Dedifferentiated amniotic fluid mesenchymal stem cell (primary cell): ENCODE data around the gene LRRFIP1.
"Not testable (repeated sequence)": the region's sequence is repeated elsewhere in the genome, so short reads cannot be mapped to it uniquely, and the experiment has no call there.

ENCODE experiments used
- DNase-seq: peaks from one replicate; pipeline ENCODE4 v3.0.0-alpha.2; 2016; ENCODE audit errors: extremely low spot score

Gene LRRFIP1

DNA sequence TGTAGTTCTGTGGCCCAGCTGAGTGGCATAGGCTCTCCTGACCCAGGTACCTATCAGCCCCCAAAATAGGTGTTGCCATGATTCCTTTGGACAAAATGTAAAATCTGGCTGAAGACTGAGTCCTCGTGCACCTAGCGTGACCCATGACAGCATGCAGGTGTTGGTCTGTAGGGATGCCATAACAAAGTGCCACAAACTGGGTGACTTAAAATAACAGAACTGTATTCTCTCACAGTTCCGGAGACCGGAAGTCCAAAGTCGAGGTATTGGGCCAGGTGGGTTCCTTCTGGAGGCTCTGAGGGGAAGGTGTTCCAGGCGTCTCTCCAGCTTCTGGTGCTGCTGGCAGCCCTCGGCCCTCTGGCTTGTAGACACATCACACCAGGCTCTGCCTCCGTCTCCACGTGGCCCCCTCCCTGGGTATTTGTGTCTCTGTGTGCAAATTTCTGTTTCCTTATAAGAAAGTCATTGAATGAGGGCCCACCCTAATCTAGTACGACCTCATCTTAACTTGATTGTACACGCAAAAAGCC, 34.5 kb downstream of the LRRFIP1 start:
- no peak for DNase-seq

GRCh38 chr2:237662671-237663093, 35.3 kb downstream of the LRRFIP1 start:
- DNase-seq = peak; percentile 75

GRCh38 chr2:237663517-237664110, 36.2 kb downstream of the LRRFIP1 start:
- DNase-seq = no peak

- no peak for DNase-seq
These were observed 36.8 kb downstream of the LRRFIP1 start for GRCh38 chr2:237664151-237664550.

- DNase-seq = no peak
These were observed 38.3 kb downstream of the LRRFIP1 start for GRCh38 chr2:237665713-237666143.

GRCh38 chr2:237666606-237667005, 39.2 kb downstream of the LRRFIP1 start:
- DNase-seq = no peak

DNA sequence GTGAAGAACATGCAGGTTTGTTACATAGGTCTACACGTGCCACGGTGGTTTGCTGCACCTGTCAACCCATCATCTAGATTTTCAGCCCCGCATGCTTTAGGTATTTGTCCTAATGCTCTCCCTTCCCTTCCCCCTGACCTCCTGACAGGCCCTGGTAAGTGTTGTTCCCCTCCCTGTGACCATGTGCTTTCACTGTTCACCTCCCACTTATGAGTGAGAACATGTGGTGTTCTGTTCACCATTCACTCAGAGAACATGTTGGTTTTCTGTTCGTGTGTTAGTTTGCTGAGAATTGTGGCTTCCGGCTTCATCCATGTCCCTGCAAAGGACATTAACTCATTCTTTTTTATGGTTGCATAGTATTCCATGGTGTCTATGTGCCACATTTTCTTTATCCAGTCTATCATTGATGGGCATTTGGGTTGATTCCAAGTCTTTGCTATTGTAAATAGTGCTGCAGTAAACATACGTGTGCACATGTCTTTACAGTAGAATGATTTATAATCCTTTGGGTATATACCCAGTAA, 39.7 kb downstream of the LRRFIP1 start:
- not testable (repeated sequence) for DNase-seq

DNA sequence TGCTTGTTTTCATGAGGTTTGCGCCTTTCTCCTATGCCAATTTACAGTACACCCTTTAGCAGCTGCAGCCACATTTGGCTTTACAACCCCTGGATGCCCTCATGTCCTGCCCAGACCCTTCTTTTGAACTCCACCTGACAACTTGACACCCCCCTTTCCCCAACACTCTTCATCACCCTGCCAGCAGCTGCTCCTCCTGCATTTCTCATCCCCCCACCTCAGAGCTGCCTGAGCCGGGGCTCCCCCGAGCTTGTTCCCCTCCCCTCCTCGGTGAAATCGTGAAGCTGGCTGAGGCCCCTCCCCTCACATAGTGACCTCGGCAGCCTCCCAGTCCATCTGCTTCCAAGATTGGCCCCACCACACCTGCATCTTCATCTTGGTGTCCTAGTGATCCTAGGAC, 40.5 kb downstream of the LRRFIP1 start:
- no peak for DNase-seq

- DNase-seq = no peak
These were observed 41.1 kb downstream of the LRRFIP1 start for GRCh38 chr2:237668440-237668839.

DNA sequence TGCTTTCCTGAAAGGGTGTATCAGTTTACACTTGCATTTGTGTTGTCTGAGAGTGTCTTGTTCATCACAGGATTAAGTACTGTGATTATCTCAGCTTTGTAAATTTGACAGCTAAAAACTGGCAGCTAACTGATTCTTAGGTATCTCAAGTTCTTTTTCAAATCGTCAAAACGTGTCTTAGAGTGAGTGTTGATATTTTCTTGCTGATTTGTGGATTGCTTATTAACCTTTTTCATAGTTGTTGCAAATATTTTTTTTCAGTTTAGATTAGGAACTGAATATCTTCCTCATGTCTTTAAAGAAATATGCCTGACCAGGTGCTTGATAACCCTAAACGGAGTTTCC, 41.9 kb downstream of the LRRFIP1 start:
- DNase-seq = no peak

DNA sequence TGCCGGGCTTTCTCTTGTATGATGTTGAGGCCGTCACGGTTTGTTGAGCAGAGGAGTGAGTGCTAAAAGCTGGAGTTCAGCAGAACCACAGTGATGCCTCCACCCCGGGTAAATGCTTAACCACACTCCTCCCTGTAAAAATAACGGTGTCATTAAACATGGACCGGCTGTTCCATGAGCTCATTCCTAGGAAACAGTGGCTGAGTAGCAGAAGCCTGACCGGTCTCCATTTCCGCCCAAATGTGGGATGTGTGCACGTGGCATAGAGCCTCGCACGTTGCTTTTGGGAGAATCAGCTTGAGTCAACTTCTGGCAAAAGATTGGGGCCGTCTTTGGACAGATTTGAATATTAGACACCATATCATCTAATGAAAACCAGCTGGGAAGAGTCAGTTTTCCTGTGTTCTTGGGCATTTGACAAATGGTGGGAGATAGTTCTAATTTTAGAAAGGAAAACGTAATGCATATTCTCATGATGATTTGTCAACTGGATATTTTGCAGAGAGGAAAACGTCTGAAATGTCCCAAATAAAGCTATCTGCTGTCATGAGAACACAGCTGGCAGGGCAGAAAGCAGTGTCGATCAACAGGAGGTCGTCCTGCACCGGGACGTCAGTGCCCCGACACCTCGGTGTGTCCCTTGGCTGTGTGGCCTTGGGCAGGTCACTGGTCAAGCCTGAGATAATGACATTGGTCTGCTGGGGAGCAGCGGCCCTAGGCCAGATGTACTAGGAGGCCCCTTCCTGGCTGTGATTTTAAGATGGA, 42.4 kb downstream of the LRRFIP1 start:
- DNase-seq = peak; percentile 92

GRCh38 chr2:237670641-237671040, 43.3 kb downstream of the LRRFIP1 start:
- DNase-seq = no peak

GRCh38 chr2:237671466-237672138, 44.2 kb downstream of the LRRFIP1 start:
- DNase-seq = no peak

DNA sequence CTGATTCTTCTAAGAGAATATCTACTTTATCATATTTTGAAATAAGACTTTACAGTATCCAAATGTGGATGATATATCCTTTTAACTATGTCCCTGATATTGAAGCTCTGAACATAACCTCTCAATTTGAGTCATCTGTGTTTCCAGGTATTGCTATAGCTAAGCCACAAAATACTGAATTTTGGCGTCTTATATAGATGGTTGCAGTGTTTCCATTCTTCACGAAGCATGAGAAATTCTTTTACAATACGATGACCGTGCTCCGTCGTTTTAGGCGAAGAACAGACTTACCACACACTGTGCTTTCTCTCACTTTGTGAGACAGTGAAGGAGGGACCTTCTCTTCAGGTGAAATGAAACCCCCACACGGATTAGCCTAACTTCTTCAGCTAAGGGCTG, 45.3 kb downstream of the LRRFIP1 start:
- DNase-seq = no peak

DNA sequence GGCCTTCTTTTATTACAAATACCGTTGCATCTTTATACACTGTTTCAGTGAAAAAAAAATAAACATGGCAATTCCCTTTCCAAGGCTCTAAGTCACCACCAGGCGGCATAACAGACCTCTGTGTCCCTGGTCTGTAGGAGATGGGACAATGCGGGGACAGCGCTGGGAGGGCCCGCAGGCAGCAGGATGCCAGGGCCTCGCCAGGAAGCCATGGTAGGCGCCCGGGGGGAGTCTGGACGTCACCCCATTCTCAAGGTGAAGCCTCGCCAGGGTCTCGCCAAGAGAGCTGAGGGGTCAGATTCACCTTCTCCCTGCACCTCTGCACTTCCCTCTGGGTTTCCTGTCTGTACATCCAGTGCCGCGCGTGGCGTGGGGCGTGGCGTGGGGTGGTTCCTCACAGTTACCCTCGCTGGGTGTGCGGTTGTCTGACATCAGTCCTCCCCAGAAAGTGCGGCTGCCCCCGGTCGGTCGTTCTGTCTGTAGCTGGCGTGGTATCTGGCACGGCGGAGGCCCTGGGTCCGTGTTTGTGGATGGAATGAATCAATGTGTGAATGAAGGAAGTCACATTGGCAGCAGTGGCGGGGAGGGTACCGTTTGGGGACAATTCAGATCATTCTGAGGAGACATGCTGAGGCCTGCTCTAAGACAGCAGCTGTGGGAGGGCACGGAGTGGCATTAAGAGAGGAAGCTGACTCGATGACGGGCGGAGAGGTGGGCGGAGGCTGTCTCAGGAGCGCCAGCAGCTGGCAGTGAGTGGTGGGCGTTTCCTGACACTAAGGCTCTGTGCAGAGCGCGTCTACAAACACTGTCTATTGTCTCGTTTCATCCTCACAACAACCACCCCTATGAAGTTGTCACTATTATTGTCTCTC, 46.0 kb downstream of the LRRFIP1 start:
- no peak for DNase-seq

DNA sequence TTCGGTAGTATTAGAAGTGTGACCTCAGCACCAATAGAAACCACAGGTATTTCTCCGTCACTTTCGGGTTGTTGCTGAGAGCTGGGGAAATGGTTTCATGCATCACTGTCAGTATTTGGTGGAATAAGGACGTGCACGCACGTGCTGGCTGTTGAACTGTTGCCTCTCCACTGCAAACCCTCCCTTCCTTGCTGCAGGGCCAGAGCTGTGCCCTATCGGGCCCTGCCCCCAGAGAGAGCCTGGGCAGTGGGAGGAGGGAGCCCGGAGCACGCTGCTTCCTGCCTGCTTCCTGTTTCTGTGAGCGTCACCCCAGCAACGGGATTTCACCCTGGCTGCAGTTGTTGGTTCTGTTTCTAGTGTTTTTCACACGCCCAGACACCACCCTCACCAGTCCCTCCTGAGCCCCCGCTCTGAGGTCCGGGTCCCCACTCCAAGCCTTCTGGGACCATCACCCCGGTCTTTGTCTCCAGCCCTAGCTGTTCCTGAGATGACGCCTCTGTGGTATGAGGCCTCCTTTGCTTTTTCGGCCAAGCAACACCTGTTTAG, 47.4 kb downstream of the LRRFIP1 start:
- no peak for DNase-seq

GRCh38 chr2:237675316-237675715, 47.9 kb downstream of the LRRFIP1 start:
- no peak for DNase-seq

GRCh38 chr2:237680702-237681478, 53.5 kb downstream of the LRRFIP1 start:
- DNase-seq = no peak

- no peak for DNase-seq
These were observed 54.8 kb downstream of the LRRFIP1 start for GRCh38 chr2:237682151-237682550.

DNA sequence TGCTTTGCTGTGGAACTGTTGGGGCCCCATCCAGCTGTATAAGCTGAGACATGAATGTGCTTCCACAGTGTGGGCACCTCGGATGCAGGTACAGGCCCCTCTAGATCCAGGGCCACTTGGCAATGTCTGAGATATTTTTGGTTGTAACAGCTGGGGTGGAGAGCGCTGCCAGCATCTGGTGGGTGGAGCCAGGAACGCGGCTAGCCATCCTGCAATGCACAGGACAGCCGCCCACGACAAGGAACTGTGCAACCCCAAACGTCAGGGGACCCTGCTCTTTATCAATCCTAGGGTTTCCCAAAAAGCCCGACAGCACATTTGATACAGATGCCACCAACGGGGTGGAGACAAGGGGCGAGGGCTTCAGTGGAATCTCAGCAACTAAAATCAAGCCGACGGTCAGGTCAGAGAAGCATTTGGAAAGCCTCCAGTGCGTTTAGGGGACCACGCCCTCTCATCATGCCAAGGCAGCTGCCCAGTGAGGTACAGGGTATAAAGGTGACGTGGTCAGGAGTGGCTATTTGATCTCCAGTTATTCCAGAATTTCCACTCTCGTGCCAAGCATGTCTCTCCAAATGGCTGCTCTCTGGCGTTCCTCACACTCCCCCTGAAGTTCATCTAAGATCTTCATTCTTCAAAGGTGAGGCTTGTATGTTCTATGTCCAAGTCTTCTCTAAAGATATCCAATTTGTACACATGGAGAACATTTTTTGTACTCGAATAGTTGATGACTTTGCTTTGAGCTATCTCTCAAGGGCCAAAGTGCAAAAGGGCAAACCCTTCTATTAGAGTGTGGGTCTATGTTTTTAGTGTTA, 55.7 kb downstream of the LRRFIP1 start:
- DNase-seq = no peak
